HepG2 (cell line): ENCODE results near the gene AJM1. TPM values are rescaled to one million over a fixed set of nuclear protein-coding genes. Genes with fewer than 3 reads are reported as not detected.

Experiments
- ESRRA ChIP-seq: sonication (generic); formaldehyde crosslinking; IDR thresholded peaks from 2 replicates; pipeline ENCODE4 v1.5.1; 2020; ENCODE audit warnings: mild to moderate bottlenecking, low read depth, missing genetic modification reagents
- FOXK1 ChIP-seq: sonication (generic); formaldehyde crosslinking; IDR thresholded peaks from 2 replicates; pipeline ENCODE4 v1.4.0; 2020; ENCODE audit warnings: low read depth, missing genetic modification reagents, borderline replicate concordance
- MAX ChIP-seq: IDR thresholded peaks from 2 replicates; pipeline ENCODE4 v1.6.1; 2012; ENCODE audit warnings: inconsistent platforms
- MED8 ChIP-seq: sonication (generic); formaldehyde crosslinking; IDR thresholded peaks from 2 replicates; pipeline ENCODE4 v1.8.1; 2023; ENCODE audit warnings: mild to moderate bottlenecking, missing genetic modification reagents; ENCODE audit not compliant: insufficient replicate concordance
- MXD3 ChIP-seq: IDR thresholded peaks from 2 replicates; pipeline ENCODE4 v1.6.1; 2016; ENCODE audit warnings: mild to moderate bottlenecking, missing biosample characterization, missing genetic modification reagents
- NONO ChIP-seq, 2 experiments: fragments of 450-650 bp in 1 of 2; sonication (generic) in 1 of 2; formaldehyde crosslinking in 1 of 2; IDR thresholded peaks in 1 of 2; conservative IDR thresholded peaks in 1 of 2; 2 replicates each; pipeline versions ENCODE4 v1.6.1 to v1.8.0; 2017 to 2022; ENCODE audit warnings: mild to moderate bottlenecking in 1 of 2, missing genetic modification reagents in 1 of 2, moderate library complexity in 1 of 2
- REL ChIP-seq: sonication (generic); formaldehyde crosslinking; conservative IDR thresholded peaks from 2 replicates; pipeline ENCODE4 v1.8.0; 2022; ENCODE audit warnings: mild to moderate bottlenecking, missing genetic modification reagents, moderate library complexity
- RFX3 ChIP-seq: IDR thresholded peaks from 2 replicates; pipeline ENCODE4 v1.6.1; 2016; ENCODE audit warnings: missing biosample characterization, missing genetic modification reagents
- RFXANK ChIP-seq: IDR thresholded peaks from 2 replicates; pipeline ENCODE4 v1.6.1; 2016
- ZBTB44 ChIP-seq: sonication (generic); formaldehyde crosslinking; IDR thresholded peaks from 2 replicates; pipeline ENCODE4 v1.4.0; 2020; ENCODE audit warnings: missing genetic modification reagents
- ZFP36L1 ChIP-seq: sonication (generic); formaldehyde crosslinking; IDR thresholded peaks from 2 replicates; pipeline ENCODE4 v1.8.0; 2022; ENCODE audit warnings: mild to moderate bottlenecking, missing genetic modification reagents, moderate library complexity
- ZNF318 ChIP-seq: sonication (generic); formaldehyde crosslinking; IDR thresholded peaks from 2 replicates; pipeline ENCODE4 v1.4.0; 2020; ENCODE audit warnings: mild to moderate bottlenecking, missing genetic modification reagents
- ZNF432 ChIP-seq: sonication (generic); formaldehyde crosslinking; IDR thresholded peaks from 2 replicates; pipeline ENCODE4 v1.5.0; 2020; ENCODE audit warnings: missing genetic modification reagents, mild to moderate bottlenecking, borderline replicate concordance
- ZNF451 ChIP-seq: sonication (generic); formaldehyde crosslinking; IDR thresholded peaks from 2 replicates; pipeline ENCODE4 v1.5.0; 2020; ENCODE audit warnings: mild to moderate bottlenecking, missing genetic modification reagents
- ZNF724P ChIP-seq: sonication (generic); formaldehyde crosslinking; IDR thresholded peaks from 2 replicates; pipeline ENCODE4 v1.8.0; 2022; ENCODE audit warnings: missing genetic modification reagents, borderline replicate concordance
- ZNF746 ChIP-seq: sonication (generic); formaldehyde crosslinking; IDR thresholded peaks from 2 replicates; pipeline ENCODE4 v1.8.0; 2022; ENCODE audit warnings: mild to moderate bottlenecking, missing genetic modification reagents
- ZSCAN9 ChIP-seq: IDR thresholded peaks from 2 replicates; pipeline ENCODE4 v1.6.1; 2016; ENCODE audit warnings: borderline replicate concordance
- polyA plus RNA-seq, 8 experiments: library from polyadenylated mRNA; depleted of rRNA in 3 of 8; stranded (reverse) in 7 of 8; unstranded in 1 of 8; fragments of >200 nt; fragmentation: Illumina TruSeq in 4 of 8; extraction: Trizol in 4 of 8; gene quantifications; 2 replicates each; pipeline versions ENCODE4 v1.2.1 to v1.2.3, GENCODE V29; 2011 to 2016; ENCODE audit warnings: low read depth in 4 of 8, missing spikeins in 1 of 8, mixed read lengths in 1 of 8; ENCODE audit not compliant: insufficient read depth in 1 of 8
- total RNA-seq, 5 experiments: library from RNA; depleted of rRNA; stranded (reverse); fragments of >200 nt; fragmentation: Illumina TruSeq; extraction: Trizol; gene quantifications; 2 replicates each; pipeline ENCODE4 v1.2.3, GENCODE V29; 2016; ENCODE audit warnings: low read depth in 1 of 5

Gene AJM1
- total and polyA plus RNA-seq, 2 of the 13 experiments (the other 11 are each of a cell fraction or from before 2014, with no cell fraction given) = 1.1 to 1.2 TPM

GRCh38 chr9:136847826-136848392 lies 5.6 kb downstream of the AJM1 start (continued):
- TF ChIP-seq ZNF318 (CRISPR knock-in tag) = peak; percentile 71; the same call in 1 of the 2 replicates
- TF ChIP-seq RFXANK = no peak
- no peak for TF ChIP-seq ZBTB44 (CRISPR knock-in tag)
- peak; percentile 89; the same call in 1 of the 2 replicates for TF ChIP-seq ZNF451 (CRISPR knock-in tag)
- TF ChIP-seq MED8 (CRISPR knock-in tag) = peak; percentile 72
- peak; percentile 34; the same call in 1 of the 2 replicates for TF ChIP-seq REL
- TF ChIP-seq ZSCAN9 (CRISPR knock-in tag) = no peak
- no peak for TF ChIP-seq MAX
- TF ChIP-seq RFX3 (CRISPR knock-in tag) = no peak
- TF ChIP-seq ZNF432 (CRISPR knock-in tag) = no peak
- TF ChIP-seq ESRRA (CRISPR knock-in tag) = no peak; the same call in 1 of the 2 replicates
- TF ChIP-seq ZFP36L1 (CRISPR knock-in tag) = peak; percentile 40
- TF ChIP-seq FOXK1 (CRISPR knock-in tag) = no peak
- peak; percentile 42; the same call in 1 of the 2 replicates for TF ChIP-seq MXD3 (CRISPR knock-in tag)
- no peak for TF ChIP-seq ZNF724P (CRISPR knock-in tag)
- no peak for TF ChIP-seq NONO (IDR thresholded peaks at IDR 0.05)
- TF ChIP-seq NONO (CRISPR knock-in tag; conservative IDR thresholded peaks at IDR 0.05) = peak; percentile 95
- no peak for TF ChIP-seq ZNF746
